Ishikawa (cell line): Measurements from ENCODE around the gene DNAH9.

Source experiments
- CEBPB ChIP-seq: IDR thresholded peaks from 2 replicates; pipeline ENCODE4 v1.6.1; 2012
- CREB1 ChIP-seq: IDR thresholded peaks from 2 replicates; pipeline ENCODE4 v1.6.1; 2012; ENCODE audit warnings: low read depth
- EGR1 ChIP-seq: IDR thresholded peaks from 2 replicates; pipeline ENCODE4 v1.6.1; 2012
- EP300 ChIP-seq: IDR thresholded peaks from 2 replicates; pipeline ENCODE4 v1.6.1; 2012; ENCODE audit warnings: borderline replicate concordance
- FOXM1 ChIP-seq: IDR thresholded peaks from 2 replicates; pipeline ENCODE4 v1.6.1; 2012; ENCODE audit warnings: low read depth, borderline replicate concordance
- NFIC ChIP-seq: IDR thresholded peaks from 2 replicates; pipeline ENCODE4 v1.6.1; 2012
- RAD21 ChIP-seq: IDR thresholded peaks from 2 replicates; pipeline ENCODE4 v1.6.1; 2012; ENCODE audit warnings: low read depth
- TAF1 ChIP-seq: IDR thresholded peaks from 2 replicates; pipeline ENCODE4 v1.6.1; 2012; ENCODE audit warnings: low read depth, mild to moderate bottlenecking
- TCF12 ChIP-seq: IDR thresholded peaks from 2 replicates; pipeline ENCODE4 v1.6.1; 2012; ENCODE audit warnings: low read depth
- TEAD4 ChIP-seq: IDR thresholded peaks from 2 replicates; pipeline ENCODE4 v1.6.1; 2012
- YY1 ChIP-seq: IDR thresholded peaks from 2 replicates; pipeline ENCODE4 v1.6.1; 2012; ENCODE audit warnings: low read depth
- ZBTB7A ChIP-seq: IDR thresholded peaks from 2 replicates; pipeline ENCODE4 v1.6.1; 2012; ENCODE audit warnings: low read depth
- TF ChIP-seq, protein P1 (sequence below): IDR thresholded peaks from 2 replicates; pipeline ENCODE4 v1.6.1; 2012; ENCODE audit warnings: low read depth, mild to moderate bottlenecking
- TF ChIP-seq, protein P2 (sequence below): IDR thresholded peaks from 2 replicates; pipeline ENCODE4 v1.6.1; 2012
- TF ChIP-seq, protein P3 (sequence below): IDR thresholded peaks from 2 replicates; pipeline ENCODE4 v1.6.1; 2012

Gene DNAH9

DNA sequence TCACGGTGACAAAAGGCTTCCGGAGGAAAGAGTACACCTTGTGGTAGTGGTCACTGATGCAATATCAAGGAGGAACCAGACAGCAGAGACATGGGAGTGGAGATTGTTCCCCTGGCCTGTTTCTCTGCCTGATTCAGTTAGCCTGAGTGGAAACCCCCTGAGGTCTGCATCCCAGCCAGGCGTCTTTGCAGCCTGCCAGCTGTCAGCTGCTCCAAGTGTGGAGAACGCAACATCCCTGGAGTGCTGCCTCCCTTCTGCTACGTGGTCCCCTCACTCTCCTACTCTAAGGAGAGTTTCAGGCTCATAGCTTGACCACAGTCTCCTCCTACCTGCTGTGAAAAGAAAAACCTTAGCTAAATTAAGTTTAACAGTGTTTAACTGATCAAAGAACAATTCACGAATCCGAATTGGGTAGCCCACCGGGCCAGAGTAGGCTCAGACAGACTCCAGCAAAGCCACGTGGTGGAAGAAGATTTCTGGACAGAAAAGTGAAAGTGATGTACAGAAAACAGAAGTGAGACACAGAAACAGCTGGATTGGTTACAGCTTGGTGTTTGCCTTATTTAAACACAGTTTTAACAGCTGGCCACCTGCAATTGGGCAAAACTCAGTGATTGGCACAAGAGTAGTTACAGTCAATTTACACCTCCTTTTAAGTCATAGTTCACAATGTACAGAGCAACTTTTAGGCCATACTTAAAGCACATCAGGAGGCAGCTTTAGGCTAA is 188.6 kb downstream of the DNAH9 start:
- TF ChIP-seq, protein P1, sequence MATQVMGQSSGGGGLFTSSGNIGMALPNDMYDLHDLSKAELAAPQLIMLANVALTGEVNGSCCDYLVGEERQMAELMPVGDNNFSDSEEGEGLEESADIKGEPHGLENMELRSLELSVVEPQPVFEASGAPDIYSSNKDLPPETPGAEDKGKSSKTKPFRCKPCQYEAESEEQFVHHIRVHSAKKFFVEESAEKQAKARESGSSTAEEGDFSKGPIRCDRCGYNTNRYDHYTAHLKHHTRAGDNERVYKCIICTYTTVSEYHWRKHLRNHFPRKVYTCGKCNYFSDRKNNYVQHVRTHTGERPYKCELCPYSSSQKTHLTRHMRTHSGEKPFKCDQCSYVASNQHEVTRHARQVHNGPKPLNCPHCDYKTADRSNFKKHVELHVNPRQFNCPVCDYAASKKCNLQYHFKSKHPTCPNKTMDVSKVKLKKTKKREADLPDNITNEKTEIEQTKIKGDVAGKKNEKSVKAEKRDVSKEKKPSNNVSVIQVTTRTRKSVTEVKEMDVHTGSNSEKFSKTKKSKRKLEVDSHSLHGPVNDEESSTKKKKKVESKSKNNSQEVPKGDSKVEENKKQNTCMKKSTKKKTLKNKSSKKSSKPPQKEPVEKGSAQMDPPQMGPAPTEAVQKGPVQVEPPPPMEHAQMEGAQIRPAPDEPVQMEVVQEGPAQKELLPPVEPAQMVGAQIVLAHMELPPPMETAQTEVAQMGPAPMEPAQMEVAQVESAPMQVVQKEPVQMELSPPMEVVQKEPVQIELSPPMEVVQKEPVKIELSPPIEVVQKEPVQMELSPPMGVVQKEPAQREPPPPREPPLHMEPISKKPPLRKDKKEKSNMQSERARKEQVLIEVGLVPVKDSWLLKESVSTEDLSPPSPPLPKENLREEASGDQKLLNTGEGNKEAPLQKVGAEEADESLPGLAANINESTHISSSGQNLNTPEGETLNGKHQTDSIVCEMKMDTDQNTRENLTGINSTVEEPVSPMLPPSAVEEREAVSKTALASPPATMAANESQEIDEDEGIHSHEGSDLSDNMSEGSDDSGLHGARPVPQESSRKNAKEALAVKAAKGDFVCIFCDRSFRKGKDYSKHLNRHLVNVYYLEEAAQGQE: no peak
- TF ChIP-seq EP300 (no peak), CEBPB (no peak), TEAD4 (no peak), YY1 (no peak), EGR1 (no peak), NFIC (no peak), TAF1 (no peak), TCF12 (no peak), ZBTB7A (no peak), RAD21 (no peak), FOXM1 (no peak)
- TF ChIP-seq, protein P2, sequence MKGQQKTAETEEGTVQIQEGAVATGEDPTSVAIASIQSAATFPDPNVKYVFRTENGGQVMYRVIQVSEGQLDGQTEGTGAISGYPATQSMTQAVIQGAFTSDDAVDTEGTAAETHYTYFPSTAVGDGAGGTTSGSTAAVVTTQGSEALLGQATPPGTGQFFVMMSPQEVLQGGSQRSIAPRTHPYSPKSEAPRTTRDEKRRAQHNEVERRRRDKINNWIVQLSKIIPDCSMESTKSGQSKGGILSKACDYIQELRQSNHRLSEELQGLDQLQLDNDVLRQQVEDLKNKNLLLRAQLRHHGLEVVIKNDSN: no peak
- TF ChIP-seq, protein P3, sequence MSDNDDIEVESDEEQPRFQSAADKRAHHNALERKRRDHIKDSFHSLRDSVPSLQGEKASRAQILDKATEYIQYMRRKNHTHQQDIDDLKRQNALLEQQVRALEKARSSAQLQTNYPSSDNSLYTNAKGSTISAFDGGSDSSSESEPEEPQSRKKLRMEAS: no peak

DNA sequence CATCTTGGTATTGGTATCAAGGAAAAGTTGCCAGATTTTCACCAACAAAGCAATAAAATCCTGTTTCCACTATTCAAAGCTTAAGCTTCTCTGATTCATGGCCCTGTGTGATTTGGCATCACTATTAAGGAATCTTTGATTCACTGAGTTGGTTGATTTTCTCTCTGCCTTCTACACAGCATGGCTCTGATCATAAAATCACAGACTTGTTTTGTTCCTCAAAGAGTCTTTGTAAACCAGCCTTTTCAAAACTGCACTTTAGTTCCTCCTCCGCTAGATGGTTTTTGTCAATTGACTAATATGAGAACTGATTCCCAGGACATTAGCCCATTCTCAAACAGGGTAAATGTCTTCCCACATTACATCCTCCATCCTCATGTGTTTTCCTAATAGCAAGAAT is 197.6 kb downstream of the DNAH9 start:
- no peak for TF ChIP-seq CREB1
- no peak for TF ChIP-seq EGR1

DNA sequence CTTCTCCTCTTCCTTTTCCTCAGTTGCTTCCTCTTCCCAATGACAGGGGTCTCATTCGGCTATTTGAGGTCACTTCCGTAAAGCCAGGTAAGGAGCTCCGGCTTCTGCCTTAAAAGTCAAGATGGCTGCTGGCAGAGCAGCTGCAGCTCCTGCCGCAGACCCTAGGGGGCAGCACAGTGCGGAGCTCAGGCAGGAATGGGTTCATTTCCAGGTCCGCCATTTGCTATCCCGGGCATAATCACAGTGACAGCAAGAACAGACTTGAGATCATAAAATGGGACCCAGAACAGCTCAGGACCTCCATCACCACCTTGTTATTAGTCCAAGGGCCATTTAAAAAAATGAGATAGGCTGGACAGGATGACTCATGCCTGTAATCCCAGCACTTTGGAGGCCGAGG is 199.5 kb downstream of the DNAH9 start:
- TF ChIP-seq TCF12: no peak
- no peak for TF ChIP-seq FOXM1
- TF ChIP-seq EP300: no peak
- 0 out of 2 replicates have a peak, but pooled peaks have one; percentile 52 for TF ChIP-seq YY1
- no peak for TF ChIP-seq TEAD4
- no peak for TF ChIP-seq EGR1
- no peak for TF ChIP-seq CEBPB
- TF ChIP-seq, protein P2: no peak

DNA sequence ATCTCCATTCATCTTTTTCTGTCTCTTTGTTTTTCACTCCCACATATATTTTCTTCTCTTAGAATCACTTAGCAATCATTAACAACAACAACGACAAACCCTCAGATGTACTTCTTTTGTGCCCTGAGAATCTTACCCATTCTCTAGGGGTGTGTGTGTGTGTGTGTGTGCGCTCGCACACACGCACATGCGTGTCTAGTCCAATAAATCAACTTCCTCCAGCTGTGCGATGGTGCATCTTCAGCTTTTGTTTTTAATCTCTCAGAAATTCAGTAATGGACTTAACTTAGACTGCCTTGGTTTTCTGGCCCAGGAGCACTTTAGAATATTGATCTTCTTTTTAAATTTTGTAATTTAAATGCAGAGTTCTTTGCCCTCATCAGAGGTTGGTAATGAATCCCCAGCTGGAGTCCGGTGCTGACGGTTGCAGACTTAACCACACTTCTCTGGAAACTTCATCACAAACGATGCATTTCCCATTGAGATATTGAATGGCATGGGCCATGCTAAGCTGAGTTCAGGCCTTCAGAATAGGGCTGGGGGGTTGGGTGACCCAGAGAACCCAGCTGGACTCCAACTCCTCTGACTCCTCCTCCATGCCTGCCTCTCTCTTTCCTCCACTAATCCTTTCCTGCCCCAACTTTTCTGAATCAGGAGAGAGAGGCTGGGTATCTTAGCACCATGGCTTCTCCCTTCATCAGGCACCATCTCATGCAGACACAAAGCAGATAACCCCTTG is 205.1 kb downstream of the DNAH9 start:
- TF ChIP-seq RAD21: no peak
- TF ChIP-seq ZBTB7A: no peak
- TF ChIP-seq YY1: no peak
- TF ChIP-seq TAF1: no peak
- no peak for TF ChIP-seq EP300
- no peak for TF ChIP-seq CREB1
- TF ChIP-seq, protein P3: no peak
- no peak for TF ChIP-seq NFIC
- no peak for TF ChIP-seq CEBPB
- no peak for TF ChIP-seq TCF12
- no peak for TF ChIP-seq EGR1
- TF ChIP-seq, protein P2: no peak
- TF ChIP-seq, protein P1: no peak
- TF ChIP-seq FOXM1: no peak

DNA sequence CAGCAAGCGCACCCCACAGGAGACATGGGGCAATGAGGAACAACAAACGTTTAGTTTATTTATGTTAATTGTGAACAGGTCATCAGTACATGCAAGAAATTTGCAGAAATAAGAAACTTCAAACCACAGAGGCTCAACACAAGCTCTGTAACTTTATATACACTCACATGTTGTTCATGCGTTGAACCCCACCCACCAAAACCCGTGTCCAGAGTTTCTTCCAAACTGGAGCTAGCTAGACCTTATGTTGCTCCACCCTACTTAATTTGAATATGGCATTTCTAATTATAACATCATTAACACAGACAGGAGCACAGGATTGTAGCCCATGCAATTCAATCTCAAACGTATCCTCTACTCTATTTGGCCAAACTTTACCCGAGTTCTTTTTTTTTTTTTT is 206.9 kb downstream of the DNAH9 start:
- TF ChIP-seq RAD21 (no peak), EGR1 (no peak), TAF1 (no peak), TEAD4 (no peak), YY1 (no peak), CEBPB (no peak), CREB1 (no peak), TCF12 (no peak), EP300 (no peak), ZBTB7A (no peak), FOXM1 (no peak), NFIC (no peak)
- TF ChIP-seq, protein P3: no peak
- TF ChIP-seq, protein P2: no peak
- TF ChIP-seq, protein P1: no peak
